Heart left ventricle (tissue), 13 donors: ENCODE measurements around the gene TMOD3.

Experiments used
- CTCF ChIP-seq, 12 donors: fragments of 200-600 bp; sonication (generic) in 4 of 12; IDR thresholded peaks; one replicate each; pipeline versions ENCODE4 v1.5.0 to v1.8.0; 2018 to 2022; ENCODE audit warnings: antibody characterized with exemption in 12 of 12, mild to moderate bottlenecking in 5 of 12
- POLR2A ChIP-seq, 2 donors: fragments of 450-650 bp; IDR thresholded peaks; one replicate each; pipeline ENCODE4 v1.6.1; 2017; ENCODE audit warnings: antibody characterized with exemption in 2 of 2, mild to moderate bottlenecking in 2 of 2, moderate library complexity in 2 of 2
- donor health status: ischemic (EF 13 %, LVEDD 7.1; RV severe dilation, severe dysfunction).
- donor health status: DM: no; HTN: yes; CAD: no.
- donor health status: DM: no; HTN: no; CAD: no.
- donor health status: ischemic (EF 25% LVEDD 6.9; RV normal size, moderate dysfunction).
- donor health status: ischemic (EF 25% LVEDD 5.7; RV mildly dilated, moderate dysfunction).
- donor health status: ischemic (EF 35%, LVEDD 5.7; RV mildly dilated, moderate dysfunction).
- donor health status: nonischemic (EF 11% LVEDD 7.7; RV severe dilation, severe dysfunction).
- donor health status: DM: yes; HTN: yes; CAD: no.
- donor health status: PGD.
- donor health status: ischemic (EF 29% LVEDD 5.4; RV normal size, mild dysfunction).
- donor health status: nonischemic (EF 23%, LVEDD 6.1; RV moderate dilation, normal function).

GRCh38 chr15:51938286-51938685 lies 108.8 kb downstream of the TMOD3 start:
- TF ChIP-seq CTCF (IDR thresholded peaks at IDR 0.05) (no peak), POLR2A (IDR thresholded peaks at IDR 0.05) (no peak)
